Lower leg skin (tissue), 4 donors: ENCODE results near the gene OXSR1. TPM values are rescaled to one million over a fixed set of nuclear protein-coding genes. Genes with fewer than 3 reads are reported as not detected.

ENCODE experiments used
- DNase-seq, 2 donors: peaks; one replicate each; pipeline ENCODE4 v3.0.0-alpha.2; 2019; ENCODE audit warnings: low spot score in 2 of 2
- H3K4me3 ChIP-seq: fragments of 200-600 bp; sonication (generic); 2 replicates; pipeline ENCODE4 v1.5.1; 2017; ENCODE audit warnings: mild to moderate bottlenecking, low read depth; ENCODE audit not compliant: poor library complexity, severe bottlenecking
- CTCF ChIP-seq, 3 donors: fragments of 450-650 bp; IDR thresholded peaks; one replicate each; pipeline ENCODE4 v1.5.1; 2016; ENCODE audit warnings: antibody characterized with exemption in 3 of 3, mild to moderate bottlenecking in 3 of 3, moderate library complexity in 2 of 3
- POLR2A ChIP-seq, 2 donors: fragments of 450-650 bp; IDR thresholded peaks; one replicate each; pipeline ENCODE4 v1.6.1; 2016 to 2017; ENCODE audit warnings: antibody characterized with exemption in 2 of 2, mild to moderate bottlenecking in 1 of 2, moderate library complexity in 1 of 2
- WGBS, 2 donors: methylation state at CpG; one replicate each; pipeline ENCODE4 v1.1.5; 2018; 5-methylcytosine and 5-hydroxymethylcytosine counted together
- intact Hi-C: fragments of 100-400 bp; cut with DNase I; formaldehyde crosslinking; loops from one replicate; pipeline ENCODE4 v1.15.0; 2023; ENCODE audit warnings: low total_unique reads
- total RNA-seq, 4 donors: library from RNA; depleted of rRNA; stranded (reverse); fragments of >200 nt; gene quantifications; one replicate each; pipeline ENCODE4 v1.1.0, GENCODE V29; 2016

OXSR1 gene
- total RNA-seq, result 10 to 100 TPM; 23.4 to 36.1 (median 31.6) TPM

- peak; percentile 100 for DNase-seq
- peak within 1 kb of the TSS; percentile 94 for H3K4me3 ChIP-seq
- TF ChIP-seq POLR2A (IDR thresholded peaks at IDR 0.05), result peak in 1 of 2 donors; percentile 39
- TF ChIP-seq CTCF (IDR thresholded peaks at IDR 0.05), result peak in 1 of 3 donors; percentile 6
- WGBS, 2 donors, result 0 to 1% methylated on average over 50 to 52 of the region's 57 CpGs
- intact Hi-C loops, result loop anchor here (5.0 kb wide), 1 partner anchor 558 kb away; no protein-coding TSS in a partner anchor
Measured at GRCh38 chr3:38164952-38165721, at the start of gene OXSR1. Gene OXSR1, plus strand, starts transcription at chr3:38165537. Its CDS starts 340 bp downstream, at chr3:38165877.

GRCh38 chr3:38115645-38116427 is 49.5 kb upstream of the OXSR1 start:
- WGBS, 2 donors, result 66 to 73% methylated on average over 9 of the region's 9 CpGs
- TF ChIP-seq CTCF (IDR thresholded peaks at IDR 0.05), result no peak
- no peak for TF ChIP-seq POLR2A (IDR thresholded peaks at IDR 0.05)
- DNase-seq, result peak in 1 of 2 donors; percentile 28
- H3K4me3 ChIP-seq, result no peak overlapping the region
- intact Hi-C loops, result loop anchor here (10.0 kb wide), 1 partner anchor 111 kb away; no protein-coding TSS in a partner anchor

- intact Hi-C loops, result loop anchor here (10.0 kb wide), 1 partner anchor 112 kb away; no protein-coding TSS in a partner anchor
- TF ChIP-seq POLR2A (IDR thresholded peaks at IDR 0.05) (no peak), CTCF (IDR thresholded peaks at IDR 0.05) (no peak)
- WGBS, 2 donors, result 82 to 84% methylated on average over 6 to 10 of the region's 12 CpGs
- H3K4me3 ChIP-seq, result no peak overlapping the region
- DNase-seq, result peak in 1 of 2 donors; percentile 75
Measured at GRCh38 chr3:38116471-38117162, 48.7 kb upstream of the OXSR1 start.

- no peak for TF ChIP-seq POLR2A (IDR thresholded peaks at IDR 0.05)
- TF ChIP-seq CTCF (IDR thresholded peaks at IDR 0.05), result no peak
- peak in 1 of 2 donors; percentile 81 for DNase-seq
- 67 to 76% methylated on average over 8 to 10 of the region's 10 CpGs for WGBS, 2 donors
- intact Hi-C loops, result loop anchor here (10.0 kb wide), 1 partner anchor 112 kb away; no protein-coding TSS in a partner anchor
- no peak overlapping the region for H3K4me3 ChIP-seq
Measured at GRCh38 chr3:38117163-38117716, 48.1 kb upstream of the OXSR1 start.

- WGBS, 2 donors, result 49 to 59% methylated on average over 10 of the region's 11 CpGs
- DNase-seq, result peak; percentile 58 to 92
- H3K4me3 ChIP-seq, result no peak overlapping the region
- intact Hi-C loops, result loop anchor here (2.0 to 10.0 kb wide), 2 partner anchors 49 to 113 kb away; no protein-coding TSS in a partner anchor
- TF ChIP-seq POLR2A (IDR thresholded peaks at IDR 0.05), result no peak
- peak in 1 of 3 donors; percentile 58 for TF ChIP-seq CTCF (IDR thresholded peaks at IDR 0.05)
Measured at GRCh38 chr3:38117748-38118420, 47.5 kb upstream of the OXSR1 start.
